ENCODE results near the gene HSP90AA1.

DNA sequence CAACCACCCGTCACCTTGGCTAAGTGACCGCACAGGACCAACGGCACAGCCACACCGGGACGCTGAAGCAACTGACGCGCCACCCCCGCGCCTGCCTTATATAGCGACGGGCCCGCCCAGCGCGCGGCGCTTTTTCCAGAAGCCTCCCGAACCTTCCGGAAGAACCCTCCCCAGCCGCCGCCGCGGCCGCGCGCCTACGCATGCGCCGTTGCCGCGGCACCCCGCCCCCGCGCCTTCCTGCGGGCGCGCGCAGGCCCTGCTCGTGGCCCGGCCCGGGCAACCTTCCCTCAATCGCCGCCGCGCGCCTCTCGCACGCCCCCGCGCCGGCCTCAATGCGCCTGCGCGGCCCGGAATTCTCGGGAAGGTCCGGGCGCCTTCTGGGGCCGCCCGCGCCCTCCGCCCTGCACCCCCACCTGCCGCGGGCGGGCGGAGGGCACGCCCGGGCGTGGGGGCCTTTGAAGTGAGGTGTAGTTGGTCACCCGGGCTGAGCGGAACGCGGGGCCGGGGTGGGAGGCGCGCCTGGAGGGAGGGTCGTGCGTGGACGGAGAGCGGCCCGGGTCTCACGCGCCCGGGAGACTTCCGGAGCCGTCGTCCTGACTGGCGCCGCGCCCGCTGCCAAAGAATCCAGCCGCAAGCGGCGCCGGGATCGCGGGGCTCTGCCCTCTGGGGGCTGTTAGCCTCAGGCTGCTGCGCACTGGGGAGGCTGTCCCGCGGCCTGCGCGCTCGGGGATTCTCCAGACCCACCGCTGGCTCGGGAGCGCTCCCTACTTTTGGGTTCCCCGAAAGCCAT, at the start of gene HSP90AA1:
- TF ChIP-seq, protein P1, sequence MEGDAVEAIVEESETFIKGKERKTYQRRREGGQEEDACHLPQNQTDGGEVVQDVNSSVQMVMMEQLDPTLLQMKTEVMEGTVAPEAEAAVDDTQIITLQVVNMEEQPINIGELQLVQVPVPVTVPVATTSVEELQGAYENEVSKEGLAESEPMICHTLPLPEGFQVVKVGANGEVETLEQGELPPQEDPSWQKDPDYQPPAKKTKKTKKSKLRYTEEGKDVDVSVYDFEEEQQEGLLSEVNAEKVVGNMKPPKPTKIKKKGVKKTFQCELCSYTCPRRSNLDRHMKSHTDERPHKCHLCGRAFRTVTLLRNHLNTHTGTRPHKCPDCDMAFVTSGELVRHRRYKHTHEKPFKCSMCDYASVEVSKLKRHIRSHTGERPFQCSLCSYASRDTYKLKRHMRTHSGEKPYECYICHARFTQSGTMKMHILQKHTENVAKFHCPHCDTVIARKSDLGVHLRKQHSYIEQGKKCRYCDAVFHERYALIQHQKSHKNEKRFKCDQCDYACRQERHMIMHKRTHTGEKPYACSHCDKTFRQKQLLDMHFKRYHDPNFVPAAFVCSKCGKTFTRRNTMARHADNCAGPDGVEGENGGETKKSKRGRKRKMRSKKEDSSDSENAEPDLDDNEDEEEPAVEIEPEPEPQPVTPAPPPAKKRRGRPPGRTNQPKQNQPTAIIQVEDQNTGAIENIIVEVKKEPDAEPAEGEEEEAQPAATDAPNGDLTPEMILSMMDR (IDR thresholded peaks at IDR 0.05): no peak
- TF ChIP-seq JUN (CRISPR knock-in tag; IDR thresholded peaks at IDR 0.05): 0 out of 2 replicates have a peak, but pooled peaks have one; percentile 49
- TF ChIP-seq, protein P2, sequence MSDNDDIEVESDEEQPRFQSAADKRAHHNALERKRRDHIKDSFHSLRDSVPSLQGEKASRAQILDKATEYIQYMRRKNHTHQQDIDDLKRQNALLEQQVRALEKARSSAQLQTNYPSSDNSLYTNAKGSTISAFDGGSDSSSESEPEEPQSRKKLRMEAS (CRISPR knock-in tag; IDR thresholded peaks at IDR 0.05): peak; percentile 79
- TF ChIP-seq SP1 (CRISPR knock-in tag; conservative IDR thresholded peaks at IDR 0.05): peak; percentile 52; the same call in 1 of the 2 replicates
- no peak for TF ChIP-seq RORB (CRISPR knock-in tag; IDR thresholded peaks at IDR 0.05)
- TF ChIP-seq, protein P3, sequence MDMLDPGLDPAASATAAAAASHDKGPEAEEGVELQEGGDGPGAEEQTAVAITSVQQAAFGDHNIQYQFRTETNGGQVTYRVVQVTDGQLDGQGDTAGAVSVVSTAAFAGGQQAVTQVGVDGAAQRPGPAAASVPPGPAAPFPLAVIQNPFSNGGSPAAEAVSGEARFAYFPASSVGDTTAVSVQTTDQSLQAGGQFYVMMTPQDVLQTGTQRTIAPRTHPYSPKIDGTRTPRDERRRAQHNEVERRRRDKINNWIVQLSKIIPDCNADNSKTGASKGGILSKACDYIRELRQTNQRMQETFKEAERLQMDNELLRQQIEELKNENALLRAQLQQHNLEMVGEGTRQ (CRISPR knock-in tag; IDR thresholded peaks at IDR 0.05): no peak
